ENCODE results near the gene CELSR3.

Gene CELSR3

GRCh38 chr3:48662753-48663488 is at the start of gene CELSR3:
TSS of gene CELSR3 (minus strand) at chr3:48662886. CDS start at chr3:48662634, 252 bp downstream.
- DNase-seq (ENCODE audit: low spot score), result peak; percentile 73
- no peak for TF ChIP-seq CTCF (IDR thresholded peaks at IDR 0.05; ENCODE audit: extremely low read depth, insufficient read depth, missing control alignments)
- in situ Hi-C loops (cut with MboI; ENCODE audit: low pct_unique_long_range_greater_than_20kb, low sequenced_read_pairs, unreplicated experiment), result no loop called here

GRCh38 chr3:48711727-48712126 is 49.0 kb upstream of the CELSR3 start:
- in situ Hi-C loops (cut with MboI; ENCODE audit: low pct_unique_long_range_greater_than_20kb, low sequenced_read_pairs, unreplicated experiment), result no loop called here
- no peak for DNase-seq (ENCODE audit: low spot score)
- no peak for TF ChIP-seq CTCF (IDR thresholded peaks at IDR 0.05; ENCODE audit: extremely low read depth, insufficient read depth, missing control alignments)

GRCh38 chr3:48709051-48709461 is 46.4 kb upstream of the CELSR3 start:
- no peak for TF ChIP-seq CTCF (IDR thresholded peaks at IDR 0.05; ENCODE audit: extremely low read depth, insufficient read depth, missing control alignments)
- no peak for DNase-seq (ENCODE audit: low spot score)
- in situ Hi-C loops (cut with MboI; ENCODE audit: low pct_unique_long_range_greater_than_20kb, low sequenced_read_pairs, unreplicated experiment), result no loop called here

- in situ Hi-C loops (cut with MboI; ENCODE audit: low pct_unique_long_range_greater_than_20kb, low sequenced_read_pairs, unreplicated experiment), result no loop called here
- no peak for TF ChIP-seq CTCF (IDR thresholded peaks at IDR 0.05; ENCODE audit: extremely low read depth, insufficient read depth, missing control alignments)
- no peak for DNase-seq (ENCODE audit: low spot score)
Observed at GRCh38 chr3:48708481-48708889, 45.8 kb upstream of the CELSR3 start.

GRCh38 chr3:48707157-48707556 is 44.5 kb upstream of the CELSR3 start:
- TF ChIP-seq CTCF (IDR thresholded peaks at IDR 0.05; ENCODE audit: extremely low read depth, insufficient read depth, missing control alignments), result no peak
- no peak for DNase-seq (ENCODE audit: low spot score)
- in situ Hi-C loops (cut with MboI; ENCODE audit: low pct_unique_long_range_greater_than_20kb, low sequenced_read_pairs, unreplicated experiment), result no loop called here

- in situ Hi-C loops (cut with MboI; ENCODE audit: low pct_unique_long_range_greater_than_20kb, low sequenced_read_pairs, unreplicated experiment), result no loop called here
- TF ChIP-seq CTCF (IDR thresholded peaks at IDR 0.05; ENCODE audit: extremely low read depth, insufficient read depth, missing control alignments), result no peak
- DNase-seq (ENCODE audit: low spot score), result no peak
Observed at GRCh38 chr3:48702320-48702920, 39.7 kb upstream of the CELSR3 start.
